SK-N-SH treated with all-trans-retinoic acid at 6 μM for 48 hours (cell line): ENCODE data around the gene TMED1.

Source experiments
- ATAC-seq: fragments of 200-7000 bp; cut with Tn5 transposase; 3 replicates; pipeline ENCODE4 v1.9.1; 2020; ENCODE audit warnings: mild to moderate bottlenecking, moderate library complexity
- ARNTL ChIP-seq: fragments of 450-650 bp; formaldehyde crosslinking; IDR thresholded peaks from 2 replicates; pipeline ENCODE4 v1.5.0; 2020; ENCODE audit warnings: low read depth, mild to moderate bottlenecking, moderate library complexity, borderline replicate concordance
- BACH2 ChIP-seq: fragments of 250-450 bp; sonication (Bioruptor Pico); IDR thresholded peaks from 2 replicates; pipeline ENCODE4 v1.9.0; 2021; ENCODE audit warnings: mild to moderate bottlenecking, borderline replicate concordance
- CREB5 ChIP-seq: fragments of 250-450 bp; sonication (Bioruptor Pico); IDR thresholded peaks from 2 replicates; pipeline ENCODE4 v1.5.1; 2020; ENCODE audit warnings: low read depth, mild to moderate bottlenecking, moderate library complexity
- CSRNP3 ChIP-seq: fragments of 250-450 bp; sonication (Bioruptor Pico); IDR thresholded peaks from 2 replicates; pipeline ENCODE4 v1.5.1; 2021; ENCODE audit warnings: mild to moderate bottlenecking, moderate library complexity
- OSR1 ChIP-seq: fragments of 250-450 bp; sonication (Bioruptor Pico); IDR thresholded peaks from 2 replicates; pipeline ENCODE4 v1.8.0; 2022; ENCODE audit warnings: moderate library complexity, mild to moderate bottlenecking, inconsistent platforms
- PATZ1 ChIP-seq: fragments of 250-450 bp; sonication (Bioruptor Pico); IDR thresholded peaks from 2 replicates; pipeline ENCODE4 v1.8.0; 2020; ENCODE audit warnings: mild to moderate bottlenecking, moderate library complexity, borderline replicate concordance
- POU6F1 ChIP-seq: fragments of 250-450 bp; sonication (Bioruptor Pico); IDR thresholded peaks from 2 replicates; pipeline ENCODE4 v1.8.0; 2021; ENCODE audit warnings: low read depth, mild to moderate bottlenecking, moderate library complexity, borderline replicate concordance
- RARB ChIP-seq: fragments of 250-450 bp; sonication (Bioruptor Pico); IDR thresholded peaks from 2 replicates; pipeline ENCODE4 v1.8.0; 2021; ENCODE audit warnings: mild to moderate bottlenecking, moderate library complexity
- SNAI2 ChIP-seq: fragments of 250-450 bp; sonication (Bioruptor Pico); IDR thresholded peaks from 2 replicates; pipeline ENCODE4 v1.5.0; 2020; ENCODE audit warnings: mild to moderate bottlenecking, moderate library complexity
- TOX ChIP-seq: fragments of 250-450 bp; sonication (Bioruptor Pico); IDR thresholded peaks from 2 replicates; pipeline ENCODE4 v1.8.0; 2021; ENCODE audit warnings: mild to moderate bottlenecking, moderate library complexity, borderline replicate concordance
- TSHZ2 ChIP-seq: fragments of 250-450 bp; sonication (Bioruptor Pico); IDR thresholded peaks from 2 replicates; pipeline ENCODE4 v1.5.0; 2020; ENCODE audit warnings: mild to moderate bottlenecking, moderate library complexity
- ZC3H10 ChIP-seq: fragments of 250-450 bp; sonication (Bioruptor Pico); IDR thresholded peaks from 2 replicates; pipeline ENCODE4 v1.5.1; 2021; ENCODE audit warnings: mild to moderate bottlenecking, moderate library complexity
- ZFP3 ChIP-seq: fragments of 250-450 bp; sonication (Bioruptor Pico); IDR thresholded peaks from 2 replicates; pipeline ENCODE4 v1.5.0; 2020; ENCODE audit warnings: mild to moderate bottlenecking, moderate library complexity
- ZFP30 ChIP-seq: fragments of 450-650 bp; formaldehyde crosslinking; IDR thresholded peaks from 2 replicates; pipeline ENCODE4 v1.5.0; 2022; ENCODE audit warnings: mild to moderate bottlenecking, moderate library complexity
- ZNF70 ChIP-seq: fragments of 450-650 bp; formaldehyde crosslinking; IDR thresholded peaks from 2 replicates; pipeline ENCODE4 v1.5.0; 2020; ENCODE audit warnings: mild to moderate bottlenecking, moderate library complexity
- ZNF8 ChIP-seq: fragments of 450-650 bp; formaldehyde crosslinking; IDR thresholded peaks from 2 replicates; pipeline ENCODE4 v1.5.0; 2020; ENCODE audit warnings: mild to moderate bottlenecking, moderate library complexity

TMED1 gene

GRCh38 chr19:10808937-10809649 is 26.9 kb downstream of the TMED1 start:
- TF ChIP-seq SNAI2 (CRISPR knock-in tag) (no peak), PATZ1 (CRISPR knock-in tag) (no peak), ZNF8 (no peak), BACH2 (CRISPR knock-in tag) (no peak), CSRNP3 (no peak), TOX (CRISPR knock-in tag) (no peak), POU6F1 (CRISPR knock-in tag) (no peak), RARB (CRISPR knock-in tag) (no peak), CREB5 (CRISPR knock-in tag) (no peak), ZFP3 (CRISPR knock-in tag) (no peak), ARNTL (CRISPR knock-in tag) (no peak), TSHZ2 (CRISPR knock-in tag) (no peak)
- TF ChIP-seq, all 23 proteins: peak for 0

GRCh38 chr19:10805758-10806247 is 30.2 kb downstream of the TMED1 start:
- ATAC-seq: no peak
- TF ChIP-seq ZFP30 (CRISPR knock-in tag): no peak
- TF ChIP-seq RARB (CRISPR knock-in tag): no peak
- TF ChIP-seq BACH2 (CRISPR knock-in tag): no peak
- TF ChIP-seq ZC3H10 (CRISPR knock-in tag): no peak
- no peak for TF ChIP-seq OSR1 (CRISPR knock-in tag)
- no peak for TF ChIP-seq ZNF70 (CRISPR knock-in tag)
- TF ChIP-seq TSHZ2 (CRISPR knock-in tag): no peak

More at GRCh38 chr19:10808937-10809649, 26.9 kb downstream of the TMED1 start:
- no peak for ATAC-seq
